ENCODE results near the gene RPL39L. TPM values are rescaled to one million over a fixed set of nuclear protein-coding genes. Genes with fewer than 3 reads are reported as not detected.
"Not testable (repeated sequence)": the region's sequence is repeated elsewhere in the genome, so short reads cannot be mapped to it uniquely, and the experiment has no call there.

The RPL39L gene
- total RNA-seq, 1 donor = 33.8 TPM

GRCh38 chr3:187145149-187145895 is 6.0 kb upstream of the RPL39L start:
- no peak for DNase-seq (ENCODE audit: low read depth)
- H3K4me3 ChIP-seq (ENCODE audit: low read depth, low read length) = no peak overlapping the region
- TF ChIP-seq CTCF (IDR thresholded peaks at IDR 0.05; ENCODE audit: insufficient read depth, low read length) = no peak

GRCh38 chr3:187139895-187140253 is 578 bp upstream of the RPL39L start:
- H3K4me3 ChIP-seq (ENCODE audit: low read depth, low read length) = peak overlapping the region; percentile 83
- TF ChIP-seq CTCF (IDR thresholded peaks at IDR 0.05; ENCODE audit: insufficient read depth, low read length) = no peak

GRCh38 chr3:187136936-187137335 is 2.4 kb downstream of the RPL39L start:
- TF ChIP-seq CTCF (IDR thresholded peaks at IDR 0.05; ENCODE audit: insufficient read depth, low read length) = no peak
- peak; percentile 42 for DNase-seq (ENCODE audit: low read depth)
- no peak overlapping the region for H3K4me3 ChIP-seq (ENCODE audit: low read depth, low read length)

More at GRCh38 chr3:187139895-187140253, 578 bp upstream of the RPL39L start:
- no peak for DNase-seq (ENCODE audit: low read depth)

- DNase-seq (ENCODE audit: low read depth) = no peak
- no peak for TF ChIP-seq CTCF (IDR thresholded peaks at IDR 0.05; ENCODE audit: insufficient read depth, low read length)
- no peak overlapping the region for H3K4me3 ChIP-seq (ENCODE audit: low read depth, low read length)
These were observed 3.0 kb downstream of the RPL39L start for GRCh38 chr3:187136337-187136736.

- not testable (repeated sequence) for H3K4me3 ChIP-seq (ENCODE audit: low read depth, low read length); DNase-seq (ENCODE audit: low read depth)
These were observed 4.1 kb downstream of the RPL39L start for GRCh38 chr3:187135172-187135690.

GRCh38 chr3:187133181-187133580 is 6.1 kb downstream of the RPL39L start:
- not testable (repeated sequence) for DNase-seq (ENCODE audit: low read depth); H3K4me3 ChIP-seq (ENCODE audit: low read depth, low read length)

- no peak for DNase-seq (ENCODE audit: low read depth)
- no peak for TF ChIP-seq CTCF (IDR thresholded peaks at IDR 0.05; ENCODE audit: insufficient read depth, low read length)
- no peak overlapping the region for H3K4me3 ChIP-seq (ENCODE audit: low read depth, low read length)
These were observed 6.6 kb downstream of the RPL39L start for GRCh38 chr3:187132666-187133065.

- no peak overlapping the region for H3K4me3 ChIP-seq (ENCODE audit: low read depth, low read length)
- TF ChIP-seq CTCF (IDR thresholded peaks at IDR 0.05; ENCODE audit: insufficient read depth, low read length) = no peak
- DNase-seq (ENCODE audit: low read depth) = no peak
These were observed 7.3 kb downstream of the RPL39L start for GRCh38 chr3:187131981-187132380.
